Neural cell (in vitro differentiated cells): ENCODE results near the gene ANKFY1. TPM values are rescaled to one million over a fixed set of nuclear protein-coding genes. Genes with fewer than 3 reads are reported as not detected.

Experiments used
- H2AFZ ChIP-seq: fragments of 200-600, 300-800 bp; sonication (generic), shearing (Covaris generic); 2 replicates; pipeline ENCODE4 v1.6.0; 2014; ENCODE audit warnings: low read depth, mild to moderate bottlenecking, antibody characterized with exemption, low read length, moderate library complexity
- H3F3A ChIP-seq: fragments of 200-600 bp; shearing (Covaris generic); 2 replicates; pipeline ENCODE4 v1.6.1; 2016; ENCODE audit warnings: mild to moderate bottlenecking, moderate library complexity, mixed read lengths, antibody characterized with exemption, low read length; ENCODE audit not compliant: insufficient read depth, poor library complexity, severe bottlenecking
- H3K27ac ChIP-seq: fragments of 200-600, 300-800 bp; sonication (generic), shearing (Covaris generic); 2 replicates; pipeline ENCODE4 v1.5.1; 2014; ENCODE audit warnings: mild to moderate bottlenecking, low read length, moderate library complexity
- H3K27me3 ChIP-seq: fragments of 300-800, 200-600 bp; sonication (generic), shearing (Covaris generic); 2 replicates; pipeline ENCODE4 v1.6.0; 2014; ENCODE audit warnings: mild to moderate bottlenecking, low read depth, low read length, moderate library complexity; ENCODE audit not compliant: insufficient read depth
- H3K36me3 ChIP-seq: fragments of 300-800, 200-600 bp; sonication (generic), shearing (Covaris generic); 2 replicates; pipeline ENCODE4 v1.5.1; 2014; ENCODE audit warnings: mild to moderate bottlenecking, antibody characterized with exemption, low read length, moderate library complexity; ENCODE audit not compliant: insufficient read depth
- H3K4me2 ChIP-seq: fragments of 300-800, 200-600 bp; sonication (generic), shearing (Covaris generic); 2 replicates; pipeline ENCODE4 v1.6.0; 2014; ENCODE audit warnings: mild to moderate bottlenecking, low read length
- H3K4me3 ChIP-seq: fragments of 300-800, 200-600 bp; sonication (generic), shearing (Covaris generic); 2 replicates; pipeline ENCODE4 v1.5.1; 2014; ENCODE audit warnings: mild to moderate bottlenecking, low read length, moderate library complexity
- H3K79me2 ChIP-seq: fragments of 200-600 bp; shearing (Covaris generic); replicated peaks from 2 replicates; pipeline ENCODE4 v1.6.0; 2014; ENCODE audit warnings: mild to moderate bottlenecking, low read length, moderate library complexity; ENCODE audit not compliant: insufficient read depth
- H3K9ac ChIP-seq: fragments of 300-800, 200-600 bp; sonication (generic), shearing (Covaris generic); 2 replicates; pipeline ENCODE4 v1.6.1; 2016; ENCODE audit warnings: mild to moderate bottlenecking, low read length, mixed read lengths
- H3K9me2 ChIP-seq: fragments of 200-600 bp; shearing (Covaris generic); 2 replicates; pipeline ENCODE4 v1.6.1; 2016; ENCODE audit warnings: mild to moderate bottlenecking, low read length, mixed read lengths; ENCODE audit not compliant: insufficient read depth
- H3K9me3 ChIP-seq: fragments of 200-600, 300-800 bp; sonication (generic), shearing (Covaris generic); 2 replicates; pipeline ENCODE4 v1.6.1; 2016; ENCODE audit warnings: mild to moderate bottlenecking, mixed run types, low read length, moderate library complexity, mixed read lengths
- H4K20me1 ChIP-seq: fragments of 200-600 bp; shearing (Covaris generic); 2 replicates; pipeline ENCODE4 v1.6.1; 2016; ENCODE audit warnings: mild to moderate bottlenecking, mixed run types; ENCODE audit not compliant: insufficient read depth
- EP300 ChIP-seq: fragments of 450-650 bp; conservative IDR thresholded peaks from 2 replicates; pipeline ENCODE4 v1.6.1; 2014; ENCODE audit warnings: antibody characterized with exemption, mild to moderate bottlenecking, moderate library complexity; ENCODE audit not compliant: poor library complexity, severe bottlenecking
- EZH2 ChIP-seq: fragments of 200-600, 300-800 bp; shearing (Covaris generic), sonication (generic); IDR thresholded peaks from 2 replicates; pipeline ENCODE4 v1.6.1; 2014; ENCODE audit warnings: antibody characterized with exemption, low read length, borderline replicate concordance, mild to moderate bottlenecking; ENCODE audit not compliant: insufficient read depth, poor library complexity, severe bottlenecking
- MXI1 ChIP-seq: fragments of 450-650 bp; conservative IDR thresholded peaks from 2 replicates; pipeline ENCODE4 v1.6.1; 2014; ENCODE audit warnings: antibody characterized with exemption, mild to moderate bottlenecking; ENCODE audit not compliant: poor library complexity, severe bottlenecking
- POLR2AphosphoS5 ChIP-seq: IDR thresholded peaks from 2 replicates; pipeline ENCODE4 v1.6.1; 2012
- RAD21 ChIP-seq: fragments of 450-650 bp; conservative IDR thresholded peaks from 2 replicates; pipeline ENCODE4 v1.6.1; 2014; ENCODE audit warnings: antibody characterized with exemption, mild to moderate bottlenecking, moderate library complexity
- SMC3 ChIP-seq: fragments of 450-650 bp; conservative IDR thresholded peaks from 2 replicates; pipeline ENCODE4 v1.6.1; 2014; ENCODE audit warnings: antibody characterized with exemption, mild to moderate bottlenecking, moderate library complexity; ENCODE audit not compliant: poor library complexity
- TAF1 ChIP-seq: IDR thresholded peaks from 2 replicates; pipeline ENCODE4 v1.6.1; 2012; ENCODE audit warnings: low read depth
- polyA plus RNA-seq: library from polyadenylated mRNA; depleted of rRNA; stranded (reverse); fragments of >200 nt; gene quantifications from 2 replicates; pipeline ENCODE4 v1.2.3, GENCODE V29; 2014
- TF ChIP-seq, protein P1 (sequence below): fragments of 450-650 bp; IDR thresholded peaks from 2 replicates; pipeline ENCODE4 v1.5.1; 2014; ENCODE audit warnings: antibody characterized with exemption, mild to moderate bottlenecking, moderate library complexity; ENCODE audit not compliant: poor library complexity, severe bottlenecking
- TF ChIP-seq, protein P2 (sequence below): IDR thresholded peaks from 2 replicates; pipeline ENCODE4 v1.6.1; 2012; ENCODE audit warnings: borderline replicate concordance

The ANKFY1 gene
- polyA plus RNA-seq, 1 donor from 2014 or later = 25.6 TPM

DNA sequence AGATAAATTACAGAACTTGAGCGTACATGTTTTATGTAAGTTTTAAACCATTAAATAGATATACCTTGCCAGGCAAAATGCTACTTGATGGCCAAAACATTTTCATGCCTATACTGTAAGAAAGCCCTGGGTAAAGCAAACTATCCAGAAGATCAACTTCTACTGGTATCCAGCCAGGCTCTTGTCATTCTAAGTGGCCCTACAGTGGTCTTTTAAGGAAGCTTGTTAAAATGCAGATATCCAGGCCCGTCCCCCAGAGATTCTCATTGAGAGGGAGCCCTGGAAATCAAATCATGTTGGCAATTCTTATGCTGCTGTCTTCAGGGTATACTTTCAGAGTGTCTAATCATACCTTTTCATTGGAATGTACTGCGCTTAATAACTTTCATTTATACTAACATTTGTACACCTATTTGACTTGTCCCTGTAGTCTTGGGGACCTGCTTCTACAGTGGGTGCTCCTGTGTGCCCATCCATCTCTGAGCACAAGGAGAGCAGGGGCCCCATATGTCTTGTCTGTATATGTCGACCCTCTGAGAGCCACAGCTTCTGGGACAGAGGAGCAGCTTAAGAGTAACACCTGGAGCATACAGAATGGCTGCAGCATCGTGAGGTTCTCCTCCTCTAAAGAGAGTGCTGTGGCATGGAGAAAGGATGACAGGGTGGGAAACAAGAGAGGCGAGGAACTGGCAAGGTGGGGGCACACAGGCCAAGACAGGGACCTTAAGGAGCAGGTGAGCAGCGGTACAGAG lies 43.6 kb upstream of the ANKFY1 start:
- Histone ChIP-seq H3K4me2 (no peak overlapping the region), H3K9me3 (no peaks in the 10 kb centered on the region), H2AFZ (no peak overlapping the region), H3F3A (no peaks in the 10 kb centered on the region), H3K4me3 (no peak overlapping the region), H4K20me1 (no peaks in the 10 kb centered on the region), H3K36me3 (no peaks in the 10 kb centered on the region), H3K79me2 (peaks cover 17% of the 10 kb centered on the region), H3K9ac (no peak overlapping the region), H3K27me3 (no peaks in the 10 kb centered on the region), H3K27ac (no peak overlapping the region), H3K9me2 (no peaks in the 10 kb centered on the region)
- TF ChIP-seq EP300 = no peak

DNA sequence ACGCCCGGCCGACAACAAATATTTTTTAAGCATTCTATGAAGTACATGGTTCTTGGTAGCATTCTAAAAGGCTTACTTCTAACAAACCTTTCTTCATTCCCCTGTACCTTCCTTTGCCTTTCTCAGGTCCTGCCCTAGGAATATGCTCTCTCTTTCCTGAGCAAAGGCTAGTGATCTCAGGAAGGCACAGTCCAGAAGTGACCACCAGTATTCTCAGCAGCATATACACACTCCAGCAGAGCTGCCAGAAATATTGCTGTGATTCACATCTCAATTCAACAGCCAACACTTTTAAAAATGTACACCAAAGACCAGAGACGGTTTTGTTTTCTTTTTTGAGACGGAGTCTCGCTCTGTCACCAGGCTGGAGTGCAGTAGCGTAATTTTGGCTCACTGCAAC lies 41.4 kb upstream of the ANKFY1 start:
- H2AFZ ChIP-seq = no peak overlapping the region
- H3F3A ChIP-seq = no peaks in the 10 kb centered on the region
- H3K4me2 ChIP-seq = no peak overlapping the region
- H4K20me1 ChIP-seq = no peaks in the 10 kb centered on the region
- H3K27me3 ChIP-seq = no peaks in the 10 kb centered on the region
- H3K36me3 ChIP-seq = no peaks in the 10 kb centered on the region
- no peaks in the 10 kb centered on the region for H3K9me3 ChIP-seq
- no peak overlapping the region for H3K4me3 ChIP-seq
- no peak overlapping the region for H3K9ac ChIP-seq
- TF ChIP-seq EZH2 = no peak
- TF ChIP-seq MXI1 = no peak
- TF ChIP-seq, protein P1, sequence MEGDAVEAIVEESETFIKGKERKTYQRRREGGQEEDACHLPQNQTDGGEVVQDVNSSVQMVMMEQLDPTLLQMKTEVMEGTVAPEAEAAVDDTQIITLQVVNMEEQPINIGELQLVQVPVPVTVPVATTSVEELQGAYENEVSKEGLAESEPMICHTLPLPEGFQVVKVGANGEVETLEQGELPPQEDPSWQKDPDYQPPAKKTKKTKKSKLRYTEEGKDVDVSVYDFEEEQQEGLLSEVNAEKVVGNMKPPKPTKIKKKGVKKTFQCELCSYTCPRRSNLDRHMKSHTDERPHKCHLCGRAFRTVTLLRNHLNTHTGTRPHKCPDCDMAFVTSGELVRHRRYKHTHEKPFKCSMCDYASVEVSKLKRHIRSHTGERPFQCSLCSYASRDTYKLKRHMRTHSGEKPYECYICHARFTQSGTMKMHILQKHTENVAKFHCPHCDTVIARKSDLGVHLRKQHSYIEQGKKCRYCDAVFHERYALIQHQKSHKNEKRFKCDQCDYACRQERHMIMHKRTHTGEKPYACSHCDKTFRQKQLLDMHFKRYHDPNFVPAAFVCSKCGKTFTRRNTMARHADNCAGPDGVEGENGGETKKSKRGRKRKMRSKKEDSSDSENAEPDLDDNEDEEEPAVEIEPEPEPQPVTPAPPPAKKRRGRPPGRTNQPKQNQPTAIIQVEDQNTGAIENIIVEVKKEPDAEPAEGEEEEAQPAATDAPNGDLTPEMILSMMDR = no peak
- no peak for TF ChIP-seq TAF1
- TF ChIP-seq, protein P2, sequence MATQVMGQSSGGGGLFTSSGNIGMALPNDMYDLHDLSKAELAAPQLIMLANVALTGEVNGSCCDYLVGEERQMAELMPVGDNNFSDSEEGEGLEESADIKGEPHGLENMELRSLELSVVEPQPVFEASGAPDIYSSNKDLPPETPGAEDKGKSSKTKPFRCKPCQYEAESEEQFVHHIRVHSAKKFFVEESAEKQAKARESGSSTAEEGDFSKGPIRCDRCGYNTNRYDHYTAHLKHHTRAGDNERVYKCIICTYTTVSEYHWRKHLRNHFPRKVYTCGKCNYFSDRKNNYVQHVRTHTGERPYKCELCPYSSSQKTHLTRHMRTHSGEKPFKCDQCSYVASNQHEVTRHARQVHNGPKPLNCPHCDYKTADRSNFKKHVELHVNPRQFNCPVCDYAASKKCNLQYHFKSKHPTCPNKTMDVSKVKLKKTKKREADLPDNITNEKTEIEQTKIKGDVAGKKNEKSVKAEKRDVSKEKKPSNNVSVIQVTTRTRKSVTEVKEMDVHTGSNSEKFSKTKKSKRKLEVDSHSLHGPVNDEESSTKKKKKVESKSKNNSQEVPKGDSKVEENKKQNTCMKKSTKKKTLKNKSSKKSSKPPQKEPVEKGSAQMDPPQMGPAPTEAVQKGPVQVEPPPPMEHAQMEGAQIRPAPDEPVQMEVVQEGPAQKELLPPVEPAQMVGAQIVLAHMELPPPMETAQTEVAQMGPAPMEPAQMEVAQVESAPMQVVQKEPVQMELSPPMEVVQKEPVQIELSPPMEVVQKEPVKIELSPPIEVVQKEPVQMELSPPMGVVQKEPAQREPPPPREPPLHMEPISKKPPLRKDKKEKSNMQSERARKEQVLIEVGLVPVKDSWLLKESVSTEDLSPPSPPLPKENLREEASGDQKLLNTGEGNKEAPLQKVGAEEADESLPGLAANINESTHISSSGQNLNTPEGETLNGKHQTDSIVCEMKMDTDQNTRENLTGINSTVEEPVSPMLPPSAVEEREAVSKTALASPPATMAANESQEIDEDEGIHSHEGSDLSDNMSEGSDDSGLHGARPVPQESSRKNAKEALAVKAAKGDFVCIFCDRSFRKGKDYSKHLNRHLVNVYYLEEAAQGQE = no peak
- no peak for TF ChIP-seq RAD21
- TF ChIP-seq POLR2AphosphoS5 = no peak
- no peak for TF ChIP-seq EP300
- no peak for TF ChIP-seq SMC3
- peaks cover 14% of the 10 kb centered on the region for H3K79me2 ChIP-seq
- H3K27ac ChIP-seq = no peak overlapping the region
- H3K9me2 ChIP-seq = no peaks in the 10 kb centered on the region
